ENCODE measurements around the gene AP2A1. TPM values are rescaled to one million over a fixed set of nuclear protein-coding genes. Genes with fewer than 3 reads are reported as not detected.

The AP2A1 gene
- total RNA-seq, 1 donor from 2014 or later: 65.5 TPM

DNA sequence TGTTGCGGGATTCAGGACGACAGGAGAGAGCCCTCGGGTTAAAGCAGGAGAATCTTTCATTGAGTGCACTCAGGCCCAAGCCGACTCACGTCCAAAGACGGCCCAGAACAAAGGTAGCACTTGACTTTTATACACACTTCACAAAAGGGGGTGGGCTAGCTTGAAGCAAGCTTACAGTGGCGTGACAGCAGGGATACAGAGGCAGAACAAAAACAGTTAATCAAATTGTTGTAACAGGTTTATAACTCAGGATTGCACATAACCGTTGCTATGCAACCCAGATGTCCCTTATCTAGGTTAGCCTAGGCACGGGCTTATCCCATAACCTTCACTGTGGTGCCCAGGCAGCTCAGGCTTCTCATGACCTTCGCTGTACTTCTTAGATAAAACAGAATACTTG is 53.3 kb downstream of the AP2A1 start:
- H3K4me1 ChIP-seq: peaks cover 44% of the 10 kb centered on the region
- H3K27ac ChIP-seq (replicated peaks): peak overlapping the region; percentile 92
- H3K36me3 ChIP-seq: peaks cover 22% of the 10 kb centered on the region
- TF ChIP-seq, protein P1, sequence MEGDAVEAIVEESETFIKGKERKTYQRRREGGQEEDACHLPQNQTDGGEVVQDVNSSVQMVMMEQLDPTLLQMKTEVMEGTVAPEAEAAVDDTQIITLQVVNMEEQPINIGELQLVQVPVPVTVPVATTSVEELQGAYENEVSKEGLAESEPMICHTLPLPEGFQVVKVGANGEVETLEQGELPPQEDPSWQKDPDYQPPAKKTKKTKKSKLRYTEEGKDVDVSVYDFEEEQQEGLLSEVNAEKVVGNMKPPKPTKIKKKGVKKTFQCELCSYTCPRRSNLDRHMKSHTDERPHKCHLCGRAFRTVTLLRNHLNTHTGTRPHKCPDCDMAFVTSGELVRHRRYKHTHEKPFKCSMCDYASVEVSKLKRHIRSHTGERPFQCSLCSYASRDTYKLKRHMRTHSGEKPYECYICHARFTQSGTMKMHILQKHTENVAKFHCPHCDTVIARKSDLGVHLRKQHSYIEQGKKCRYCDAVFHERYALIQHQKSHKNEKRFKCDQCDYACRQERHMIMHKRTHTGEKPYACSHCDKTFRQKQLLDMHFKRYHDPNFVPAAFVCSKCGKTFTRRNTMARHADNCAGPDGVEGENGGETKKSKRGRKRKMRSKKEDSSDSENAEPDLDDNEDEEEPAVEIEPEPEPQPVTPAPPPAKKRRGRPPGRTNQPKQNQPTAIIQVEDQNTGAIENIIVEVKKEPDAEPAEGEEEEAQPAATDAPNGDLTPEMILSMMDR (IDR thresholded peaks at IDR 0.05; ENCODE audit: borderline replicate concordance): no peak
- peak overlapping the region; percentile 86 for H3K4me3 ChIP-seq
- H3K9me3 ChIP-seq (replicated peaks): no peaks in the 10 kb centered on the region
- no peaks in the 10 kb centered on the region for H3K27me3 ChIP-seq (ENCODE audit: low read depth)
- intact Hi-C loops (cut with micrococcal nuclease): no loop called here
- DNase-seq: no peak

DNA sequence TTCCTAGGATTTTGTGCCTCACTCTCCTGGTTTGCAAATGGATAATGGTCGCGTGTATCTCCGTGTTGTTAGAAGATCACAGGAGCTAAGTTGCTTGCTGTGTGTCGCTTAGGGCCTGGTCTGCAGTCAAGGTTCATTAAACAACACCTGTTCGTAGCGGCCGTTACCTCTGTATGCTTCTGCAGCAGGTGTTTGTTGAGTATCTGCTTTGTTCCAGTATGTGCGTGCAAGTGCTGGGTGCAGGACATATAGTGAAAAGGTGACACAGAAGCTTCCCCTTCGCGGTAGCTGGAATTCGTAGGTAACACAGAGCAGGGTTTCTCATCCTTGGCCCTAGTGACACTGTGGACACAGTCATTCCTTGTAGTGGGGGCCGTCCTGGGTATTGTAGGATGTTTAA is 56.7 kb downstream of the AP2A1 start:
- Histone ChIP-seq H3K4me3 (no peak overlapping the region), H3K27me3 (ENCODE audit: low read depth) (no peaks in the 10 kb centered on the region), H3K27ac (replicated peaks) (no peak overlapping the region), H3K4me1 (peaks cover 33% of the 10 kb centered on the region), H3K36me3 (peaks cover 26% of the 10 kb centered on the region), H3K9me3 (replicated peaks) (no peaks in the 10 kb centered on the region)
- TF ChIP-seq, protein P1 (IDR thresholded peaks at IDR 0.05; ENCODE audit: borderline replicate concordance): no peak
- intact Hi-C loops (cut with micrococcal nuclease): no loop called here
- DNase-seq: no peak

DNA sequence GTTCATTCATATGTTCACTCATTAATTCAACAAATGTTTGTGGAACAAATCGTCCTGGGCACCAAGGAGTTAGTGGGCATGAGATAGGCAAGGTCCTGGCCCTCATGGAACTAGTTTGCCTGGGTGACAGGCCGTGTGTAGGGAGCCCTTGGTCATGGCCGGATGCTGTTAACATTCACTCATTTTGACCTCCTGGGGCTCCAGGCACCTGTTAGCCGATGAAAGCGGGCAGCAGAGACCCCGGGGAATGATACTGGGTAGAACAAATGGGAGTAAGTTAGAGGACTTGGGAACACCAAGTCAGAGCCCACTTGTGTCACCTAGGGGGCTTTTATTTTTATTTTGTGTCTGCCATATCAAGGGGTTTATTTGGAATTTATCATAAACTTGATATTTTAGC is 57.9 kb downstream of the AP2A1 start:
- TF ChIP-seq, protein P1 (IDR thresholded peaks at IDR 0.05; ENCODE audit: borderline replicate concordance): no peak
- Histone ChIP-seq H3K4me1 (peaks cover 21% of the 10 kb centered on the region), H3K9me3 (replicated peaks) (no peaks in the 10 kb centered on the region), H3K27ac (replicated peaks) (no peak overlapping the region), H3K4me3 (no peak overlapping the region), H3K27me3 (ENCODE audit: low read depth) (no peaks in the 10 kb centered on the region), H3K36me3 (peaks cover 38% of the 10 kb centered on the region)
- DNase-seq: no peak
- intact Hi-C loops (cut with micrococcal nuclease): no loop called here

DNA sequence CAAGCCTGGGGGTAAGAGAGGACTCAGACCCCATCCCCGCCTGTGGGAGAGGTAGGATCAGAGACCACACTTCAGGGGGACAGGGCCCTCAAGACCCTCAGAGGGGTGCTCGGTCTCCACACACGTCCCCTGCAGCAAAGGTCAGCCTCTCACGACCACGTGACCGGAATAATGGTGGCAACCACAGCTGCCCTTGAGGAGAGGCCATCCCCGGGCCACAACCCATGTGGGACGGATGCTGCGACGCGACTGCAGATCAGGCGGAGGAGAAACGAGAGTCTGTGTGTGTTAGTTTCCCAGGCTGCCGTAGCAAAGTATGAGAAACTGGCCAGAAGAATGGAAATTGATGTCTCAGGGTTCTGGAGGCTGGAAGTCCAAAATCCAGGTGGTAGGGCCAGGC is 60.2 kb downstream of the AP2A1 start:
- intact Hi-C loops (cut with micrococcal nuclease): no loop called here
- TF ChIP-seq, protein P1 (IDR thresholded peaks at IDR 0.05; ENCODE audit: borderline replicate concordance): no peak
- DNase-seq: no peak
- Histone ChIP-seq H3K9me3 (replicated peaks) (no peaks in the 10 kb centered on the region), H3K4me3 (no peak overlapping the region), H3K4me1 (peaks cover 4% of the 10 kb centered on the region), H3K27ac (replicated peaks) (no peak overlapping the region), H3K36me3 (peaks cover 62% of the 10 kb centered on the region), H3K27me3 (ENCODE audit: low read depth) (no peaks in the 10 kb centered on the region)

DNA sequence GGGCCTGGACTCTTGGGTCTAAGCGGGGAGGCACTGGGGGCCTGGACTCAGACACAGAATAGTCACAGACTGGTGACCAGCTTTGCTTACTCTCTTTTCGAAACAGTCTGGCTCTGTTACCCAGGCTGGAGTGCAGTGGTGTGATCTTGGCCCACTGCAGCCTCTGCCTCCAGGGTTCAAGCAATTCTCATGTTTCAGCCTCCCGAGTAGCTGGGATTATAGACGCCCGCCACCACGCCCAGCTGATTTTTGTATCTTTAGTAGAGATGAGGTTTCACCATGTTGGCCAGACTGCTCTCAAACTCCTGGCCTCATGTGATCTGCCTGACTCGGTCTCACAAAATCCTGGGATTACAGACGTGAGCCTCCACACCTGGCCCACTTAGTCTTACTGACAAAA is 62.4 kb downstream of the AP2A1 start:
- intact Hi-C loops (cut with micrococcal nuclease): no loop called here
- TF ChIP-seq, protein P1 (IDR thresholded peaks at IDR 0.05; ENCODE audit: borderline replicate concordance): no peak
- no peaks in the 10 kb centered on the region for H3K27me3 ChIP-seq (ENCODE audit: low read depth)
- H3K9me3 ChIP-seq (replicated peaks): no peaks in the 10 kb centered on the region
- no peak for DNase-seq
- no peak overlapping the region for H3K27ac ChIP-seq (replicated peaks)
- no peak overlapping the region for H3K4me3 ChIP-seq
- H3K36me3 ChIP-seq: peaks cover 68% of the 10 kb centered on the region
- peaks cover 4% of the 10 kb centered on the region for H3K4me1 ChIP-seq

DNA sequence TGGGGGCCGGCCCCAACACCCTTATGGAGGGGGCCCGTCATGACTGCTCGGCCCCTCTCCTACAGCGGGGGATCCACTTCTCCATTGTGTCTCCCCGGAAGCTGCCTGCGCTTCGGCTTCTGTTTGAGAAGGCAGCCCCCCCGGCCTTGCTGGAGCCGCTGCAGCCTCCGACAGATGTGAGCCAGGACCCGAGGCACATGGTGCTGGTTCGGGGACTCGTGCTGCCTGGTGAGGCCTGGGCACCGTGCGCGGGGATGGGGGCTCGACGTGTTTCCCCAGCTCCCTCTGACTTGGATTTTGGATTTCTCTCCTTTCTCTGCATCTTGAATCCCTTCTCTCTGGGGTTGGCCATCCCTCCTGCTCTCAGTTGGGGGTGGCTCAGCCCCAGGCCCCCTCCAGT is 62.9 kb downstream of the AP2A1 start:
- Histone ChIP-seq H3K4me3 (no peak overlapping the region), H3K9me3 (replicated peaks) (no peaks in the 10 kb centered on the region), H3K4me1 (peaks cover 4% of the 10 kb centered on the region), H3K27ac (replicated peaks) (no peak overlapping the region), H3K27me3 (ENCODE audit: low read depth) (no peaks in the 10 kb centered on the region), H3K36me3 (peaks cover 71% of the 10 kb centered on the region)
- intact Hi-C loops (cut with micrococcal nuclease): no loop called here
- TF ChIP-seq, protein P1 (IDR thresholded peaks at IDR 0.05; ENCODE audit: borderline replicate concordance): no peak
- DNase-seq: no peak

Measured in left ventricle myocardium inferior (tissue), 1 donor.